Superior temporal gyrus (tissue), 1 donor: ENCODE measurements around the gene CCDC188.
"Not testable (repeated sequence)": the region's sequence is repeated elsewhere in the genome, so short reads cannot be mapped to it uniquely, and the experiment has no call there.

Source experiments
- DNase-seq: peaks from one replicate; pipeline ENCODE4 v3.0.0-alpha.2; 2016; ENCODE audit errors: extremely low spot score

CCDC188 gene

DNA sequence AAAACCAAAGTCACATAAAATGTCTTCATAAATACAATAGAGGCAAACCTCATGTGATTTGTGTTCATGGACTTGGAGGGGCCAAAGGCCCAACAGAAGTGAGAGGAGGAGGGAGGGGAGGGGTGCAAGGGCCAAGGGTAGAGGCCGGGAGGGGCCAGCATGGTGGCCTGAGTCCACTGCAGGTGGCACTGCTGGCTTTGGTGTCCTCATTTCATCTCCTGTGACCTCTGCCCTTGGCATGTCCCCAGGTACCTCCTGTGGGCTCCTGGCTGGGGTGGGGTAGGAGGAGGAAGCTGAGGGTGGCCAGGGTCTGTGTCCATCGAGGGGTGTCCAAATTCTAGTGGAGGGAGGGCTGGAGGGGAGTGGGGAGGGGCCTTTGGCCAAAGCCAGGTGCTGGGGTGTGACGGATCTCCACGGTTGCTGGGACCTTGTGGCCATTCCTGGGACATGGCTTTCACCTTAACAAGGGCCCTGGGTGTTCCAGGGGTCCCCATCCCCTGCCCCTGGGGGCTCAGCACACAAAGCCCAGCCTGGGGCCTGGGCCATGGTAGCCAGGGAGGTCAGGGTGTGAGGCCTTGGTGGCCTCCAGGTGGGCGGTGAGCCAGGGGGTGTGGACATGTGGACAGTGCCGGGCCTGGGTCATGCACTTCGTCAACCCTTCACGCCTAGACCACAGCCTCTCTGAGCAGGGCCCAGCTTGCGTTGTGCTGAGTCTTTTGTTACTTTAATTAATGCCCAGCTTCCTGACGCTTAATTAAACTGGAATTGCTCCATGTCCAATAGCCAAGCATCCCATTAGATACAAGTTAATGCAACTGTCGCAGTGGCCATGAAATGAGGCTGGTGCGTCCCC lies 20.7 kb upstream of the CCDC188 start:
- no peak for DNase-seq

DNA sequence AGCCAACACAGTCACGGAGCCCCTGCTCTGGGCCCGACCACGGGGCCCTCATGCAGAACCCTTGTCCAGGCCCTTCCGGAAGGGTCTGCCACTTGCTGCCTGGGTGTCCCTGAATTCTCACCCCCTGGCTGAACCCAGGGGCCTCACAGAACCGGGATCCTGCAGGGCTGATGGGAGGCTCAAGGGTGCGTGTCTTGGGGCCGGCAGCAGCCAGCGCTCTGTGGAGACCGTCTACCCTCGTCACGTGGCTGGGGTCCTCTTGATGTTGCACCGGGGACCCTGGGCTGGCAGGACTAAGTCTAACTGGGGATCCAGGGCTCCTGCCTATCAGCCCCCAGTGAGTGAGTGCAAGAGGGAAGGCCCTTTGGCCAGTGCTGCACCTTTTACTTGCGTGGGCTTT lies 19.3 kb upstream of the CCDC188 start:
- no peak for DNase-seq

DNA sequence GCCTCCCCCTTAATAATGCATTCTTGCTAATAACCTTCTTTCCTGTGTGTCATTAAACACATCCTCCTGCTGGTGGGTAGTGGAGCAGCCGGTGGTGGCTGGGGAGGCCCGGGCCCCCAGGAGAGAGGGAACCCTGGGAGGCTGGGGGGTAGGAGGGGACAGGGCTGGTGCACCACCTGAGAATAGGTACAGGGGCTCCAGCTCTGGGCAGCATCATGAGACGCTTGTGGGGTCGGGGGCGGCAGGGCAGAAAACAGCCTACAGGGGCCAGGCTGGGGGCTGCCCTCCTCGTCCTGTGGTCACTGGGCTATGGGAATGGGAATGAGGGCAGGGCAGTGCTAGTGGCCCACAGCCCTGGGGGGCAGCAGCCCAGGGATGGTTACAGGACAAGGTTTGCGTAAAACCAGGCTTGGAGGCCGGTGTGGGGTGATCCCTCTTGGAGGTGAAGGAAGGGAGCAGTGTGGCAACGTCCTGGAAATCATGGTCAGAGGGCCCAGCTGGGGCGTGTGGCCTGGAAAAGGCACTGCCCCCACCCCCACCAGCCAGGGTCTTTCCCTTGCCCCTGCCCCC lies 18.5 kb upstream of the CCDC188 start:
- no peak for DNase-seq

DNA sequence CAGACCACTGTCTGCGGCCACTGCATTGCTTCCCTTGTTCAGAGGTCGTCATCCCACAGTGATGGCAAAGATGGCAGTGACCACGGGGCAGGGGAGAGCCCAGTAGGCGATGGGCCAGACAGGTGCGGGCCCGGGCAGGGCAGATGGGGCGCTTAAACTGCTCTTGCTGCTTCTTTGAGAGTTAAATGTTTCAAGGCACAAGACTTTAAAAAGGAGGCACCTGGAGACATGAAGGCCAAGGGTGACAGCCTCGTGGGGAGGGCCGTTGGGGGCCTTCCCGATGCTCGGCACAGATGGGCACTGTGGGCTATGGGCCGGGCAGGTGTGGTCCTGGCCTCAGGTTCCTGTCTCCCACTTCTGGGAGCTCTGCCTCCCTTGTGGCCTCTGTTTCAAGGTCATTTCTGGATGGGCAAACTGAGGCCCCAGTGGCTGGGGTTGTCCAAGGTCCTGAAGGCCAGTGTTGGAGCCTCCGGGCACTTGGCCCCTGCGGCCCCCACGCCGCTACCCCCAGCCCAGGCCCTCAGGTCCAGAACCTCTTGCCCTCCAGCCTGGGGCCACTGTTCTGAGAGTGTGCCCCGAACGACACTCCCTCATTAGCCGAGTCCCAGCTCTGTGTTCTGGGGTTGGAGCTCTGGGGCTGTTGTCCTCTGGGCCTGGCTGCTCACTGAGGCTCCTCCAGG lies 16.9 kb upstream of the CCDC188 start:
- DNase-seq, result no peak

DNA sequence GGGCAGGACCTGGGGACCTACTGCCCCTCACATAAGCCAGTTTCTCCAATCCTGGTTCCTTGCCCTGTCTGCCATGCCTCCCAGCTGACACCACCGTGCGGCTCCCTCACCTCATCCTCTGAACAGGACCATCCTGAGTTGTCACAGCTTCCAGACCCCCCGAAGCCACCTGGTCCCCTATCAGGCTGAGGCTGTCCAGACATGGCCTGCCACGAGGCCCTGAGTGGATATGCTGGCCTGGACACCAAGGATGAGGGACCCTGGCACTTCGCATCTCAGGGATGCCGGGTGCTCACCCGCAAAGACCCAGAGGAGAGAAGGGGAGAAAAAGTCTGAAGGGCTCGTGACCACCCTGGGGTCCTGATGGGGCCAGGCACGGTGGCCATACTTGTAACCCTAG lies 15.8 kb upstream of the CCDC188 start:
- DNase-seq, result no peak

DNA sequence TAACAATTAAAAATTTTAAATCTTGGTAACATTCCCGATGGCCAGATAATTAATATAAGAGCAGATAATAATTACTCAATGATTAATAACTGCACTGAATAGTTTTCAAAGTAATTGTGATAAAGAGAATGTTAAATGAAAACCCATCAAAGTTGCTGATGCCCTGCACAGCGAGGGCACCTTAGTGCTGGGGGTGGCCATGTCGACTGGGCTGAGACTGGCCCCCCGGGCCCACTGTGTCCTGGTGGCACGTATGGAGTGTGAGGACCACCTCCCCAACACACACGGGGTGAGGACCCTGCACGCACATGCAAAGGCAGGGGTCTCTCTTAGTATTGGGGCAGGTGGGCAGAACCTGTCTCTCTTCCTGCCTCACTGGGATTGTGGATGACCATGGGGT lies 15.1 kb upstream of the CCDC188 start:
- no peak for DNase-seq

DNA sequence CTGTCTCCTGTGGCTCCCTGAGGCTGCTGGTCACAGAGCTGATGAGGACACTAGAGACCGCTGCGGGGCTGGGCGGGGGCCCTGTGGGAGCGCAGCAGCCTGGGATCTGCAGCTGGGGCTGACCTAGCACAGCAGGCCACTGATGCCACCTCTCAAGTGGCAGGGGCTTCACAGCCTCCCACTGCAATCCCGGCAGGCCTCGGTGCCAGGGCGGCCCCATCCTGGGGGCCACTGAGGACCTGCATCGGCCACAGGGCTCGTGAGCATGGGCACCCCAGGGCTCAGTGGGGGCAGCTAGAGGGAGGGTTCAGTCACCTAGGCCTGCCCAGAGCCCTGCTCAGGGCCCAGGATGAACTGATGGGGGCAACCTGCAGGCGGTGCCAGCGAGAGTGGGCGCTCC lies 14.6 kb upstream of the CCDC188 start:
- DNase-seq, result no peak

DNA sequence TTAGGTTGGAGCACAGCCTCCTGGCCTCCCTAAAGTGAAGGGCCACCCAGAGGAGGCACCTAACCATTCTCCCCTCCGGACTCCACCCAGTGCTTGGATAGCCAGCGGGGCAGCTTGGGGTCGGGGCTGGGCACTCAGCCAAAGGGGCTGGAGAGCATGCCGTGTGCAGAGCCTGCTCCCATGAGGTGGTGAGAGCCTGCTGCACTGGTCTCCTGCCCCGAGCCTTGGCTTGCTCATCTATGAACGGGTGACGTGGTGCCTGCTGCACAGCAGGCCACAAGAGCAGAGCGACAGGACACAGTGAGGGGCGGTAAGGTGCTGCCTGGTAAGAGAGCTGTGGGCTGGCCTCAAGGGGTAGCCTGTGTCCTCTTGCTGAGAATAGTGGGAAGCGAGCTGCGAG lies 14.0 kb upstream of the CCDC188 start:
- DNase-seq, result no peak

DNA sequence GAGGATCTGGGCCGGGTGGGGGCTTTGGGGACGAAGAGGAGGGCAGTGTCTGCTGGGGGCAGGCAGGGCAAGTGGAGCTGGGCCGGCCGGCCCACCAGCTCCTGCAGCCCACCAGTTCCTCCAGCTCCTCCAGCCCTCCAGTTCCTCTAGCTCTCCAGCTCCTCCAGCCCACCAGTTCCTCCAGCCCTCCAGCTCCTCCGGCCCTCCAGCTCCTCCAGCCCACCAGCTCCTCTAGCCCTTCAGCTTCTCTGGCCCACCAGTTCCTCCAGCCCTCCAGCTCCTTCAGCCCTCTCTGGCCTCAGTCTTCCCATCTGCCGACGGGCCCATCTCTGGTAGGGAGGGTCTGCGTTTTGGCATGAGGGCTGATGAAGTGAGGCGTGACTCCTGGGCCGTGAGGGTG lies 9.2 kb upstream of the CCDC188 start:
- DNase-seq, result no peak

DNA sequence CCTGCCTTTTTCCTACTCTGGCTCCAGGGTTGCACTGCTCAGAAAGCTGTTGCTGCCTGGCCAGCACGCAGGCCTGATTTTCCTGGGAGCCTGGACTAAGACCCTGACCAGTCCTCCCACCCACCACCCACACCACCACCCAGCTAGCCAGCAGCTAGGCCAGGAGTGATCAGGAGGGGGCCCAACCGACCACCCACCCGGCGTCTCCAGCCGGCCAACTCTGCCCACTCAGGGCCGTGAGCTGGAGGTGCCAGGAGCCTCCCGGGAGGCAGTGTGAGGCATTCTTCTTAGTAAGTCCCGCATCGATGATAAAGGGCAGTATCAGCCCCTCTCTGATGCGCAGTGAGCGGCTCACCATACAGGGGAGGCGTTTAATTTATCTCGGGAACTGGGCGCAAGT lies 8.7 kb upstream of the CCDC188 start:
- DNase-seq, result not testable (repeated sequence)

DNA sequence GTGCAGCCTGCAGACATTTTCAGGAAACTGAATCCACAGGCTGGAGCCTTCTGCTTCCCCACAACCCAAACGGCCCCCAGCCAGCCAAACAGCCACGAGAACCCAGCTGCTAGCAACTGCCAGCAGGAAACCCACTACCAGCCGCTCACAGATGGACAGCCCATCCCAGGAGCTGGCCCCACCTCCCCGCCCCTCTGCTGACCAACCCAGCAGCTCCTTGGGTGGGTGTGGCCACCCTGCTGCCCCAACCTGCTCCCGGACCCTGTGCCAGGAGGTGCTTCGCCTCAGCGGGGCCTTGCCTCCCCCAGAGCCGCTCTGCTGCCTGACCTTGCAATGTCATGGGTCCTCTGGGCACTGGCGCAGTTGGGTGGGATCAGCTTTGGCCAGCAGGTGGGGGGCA lies 8.2 kb upstream of the CCDC188 start:
- no peak for DNase-seq

DNA sequence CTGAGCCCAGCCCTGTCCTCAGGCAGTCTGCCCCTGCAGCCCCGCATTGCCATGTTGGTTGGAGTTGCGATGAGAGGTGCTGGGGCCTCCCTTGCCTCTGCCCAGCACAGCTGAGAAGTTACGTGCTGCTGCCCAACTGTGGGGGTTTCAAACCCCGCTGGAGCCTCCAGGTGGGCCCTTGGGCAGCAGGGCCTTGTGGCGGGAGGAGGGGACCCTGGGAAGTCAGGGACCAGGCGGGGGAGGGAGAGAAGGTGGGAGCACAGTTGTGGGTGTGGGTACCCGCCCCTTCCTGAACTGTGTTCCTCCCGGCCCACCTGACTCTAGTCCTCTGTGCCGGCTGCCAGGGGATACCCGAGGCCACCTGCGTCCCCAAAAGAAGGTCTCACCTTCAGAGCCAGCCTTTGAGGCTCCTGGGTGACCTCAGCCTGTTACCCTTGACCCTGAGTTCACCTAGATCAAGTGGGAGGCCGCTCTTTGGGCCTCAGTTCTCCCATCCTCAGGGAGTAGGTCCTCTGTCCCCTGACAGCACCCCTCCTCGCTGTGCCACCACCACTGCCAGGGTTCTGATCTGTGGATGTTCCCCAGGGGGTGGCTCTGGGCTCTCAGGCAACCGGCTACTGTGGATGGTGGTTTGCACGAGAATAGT lies 7.7 kb upstream of the CCDC188 start:
- DNase-seq, result no peak

DNA sequence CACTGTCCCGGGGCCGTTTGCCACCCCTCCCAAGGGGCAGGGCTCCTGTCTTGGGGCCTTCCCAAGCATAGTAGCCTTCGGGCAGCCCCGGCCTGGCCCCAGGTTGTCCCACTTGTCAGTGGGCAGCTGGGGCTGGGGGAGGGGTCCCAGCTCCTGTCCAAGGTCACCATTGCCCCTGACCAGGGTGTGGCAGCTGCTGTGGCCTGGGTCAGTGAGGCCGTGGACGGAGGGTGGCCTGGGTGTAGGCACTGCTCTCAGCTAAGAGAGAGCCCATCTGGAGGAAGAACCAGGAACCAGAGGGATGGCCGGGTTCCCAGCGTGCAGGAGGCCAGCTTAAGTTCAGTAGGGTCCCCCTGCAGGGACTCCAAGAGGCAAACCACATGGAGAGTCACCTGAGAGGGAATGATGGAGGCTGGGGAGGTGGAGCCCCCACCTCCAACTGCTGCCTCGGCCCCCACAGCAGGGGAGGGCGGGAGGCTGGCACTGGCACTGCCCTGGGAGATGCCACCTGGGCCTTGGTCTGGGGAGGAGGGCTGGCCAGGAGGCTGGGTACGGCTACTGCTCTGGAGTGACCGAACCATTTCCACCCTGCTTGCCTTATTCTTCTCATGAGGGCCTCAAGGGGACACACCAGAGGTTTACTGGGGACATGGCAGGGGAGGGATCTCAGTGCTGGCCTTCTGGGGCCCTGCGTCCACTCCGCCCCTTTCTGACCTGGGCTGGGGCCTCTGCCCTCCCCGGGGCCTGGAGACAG lies 6.8 kb upstream of the CCDC188 start:
- DNase-seq, result no peak

DNA sequence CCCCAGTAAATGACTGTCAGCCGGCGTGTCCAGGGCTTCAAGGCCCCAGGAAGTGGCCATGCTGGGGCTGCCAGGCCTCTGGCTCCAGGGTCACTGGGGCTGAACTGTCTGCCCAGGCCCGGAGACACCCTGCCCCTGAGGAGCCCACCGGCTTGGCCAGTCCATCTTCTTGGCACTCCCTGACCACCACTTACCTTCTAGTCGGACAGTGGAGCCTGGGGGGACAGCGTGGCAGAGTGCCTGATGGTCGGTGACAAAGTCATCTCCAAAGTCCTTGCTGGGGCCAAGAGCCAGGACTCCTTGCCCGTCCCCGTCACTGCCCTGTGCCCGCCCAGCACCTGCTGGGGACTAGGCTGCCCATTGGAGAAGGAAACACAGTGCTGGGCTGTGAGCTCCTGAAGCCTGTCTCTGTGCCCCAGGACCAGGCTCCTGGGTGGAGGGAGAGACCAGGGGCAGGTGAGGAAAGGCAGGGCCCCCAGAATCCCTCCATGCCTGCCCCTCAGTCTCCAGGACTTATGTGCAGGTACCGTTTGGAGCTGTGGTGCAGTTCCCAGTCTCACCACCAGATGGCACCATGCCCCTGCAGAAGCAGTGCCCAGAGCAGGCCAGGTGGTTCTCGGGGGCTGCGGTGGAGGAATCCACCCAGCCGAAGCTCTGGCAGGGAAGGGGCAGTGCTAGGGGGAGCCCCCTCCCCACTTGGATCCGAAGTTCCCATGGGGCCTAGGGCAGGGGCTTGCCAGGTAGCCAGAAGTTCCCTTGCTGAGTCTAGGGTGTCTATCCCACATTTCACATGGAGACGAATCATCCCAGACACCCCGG lies 6.0 kb upstream of the CCDC188 start:
- peak; percentile 82 for DNase-seq

DNA sequence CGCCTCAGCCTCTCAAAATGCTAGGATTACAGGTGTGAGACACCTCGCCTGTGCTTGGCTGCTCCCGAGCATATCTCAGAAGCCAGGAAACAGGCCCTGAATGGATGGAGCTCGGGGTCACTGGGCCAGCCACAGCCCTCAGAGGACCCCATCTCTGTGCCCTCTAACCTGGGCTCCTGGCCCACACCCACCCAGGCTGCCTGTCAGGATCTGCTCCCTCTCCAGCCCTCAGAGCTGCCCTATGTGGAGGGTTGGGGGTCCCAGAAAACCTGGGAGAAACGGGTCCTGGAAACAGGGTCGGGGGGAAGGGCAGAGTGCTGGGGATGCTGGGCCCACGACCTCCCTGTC lies 5.2 kb upstream of the CCDC188 start:
- no peak for DNase-seq

DNA sequence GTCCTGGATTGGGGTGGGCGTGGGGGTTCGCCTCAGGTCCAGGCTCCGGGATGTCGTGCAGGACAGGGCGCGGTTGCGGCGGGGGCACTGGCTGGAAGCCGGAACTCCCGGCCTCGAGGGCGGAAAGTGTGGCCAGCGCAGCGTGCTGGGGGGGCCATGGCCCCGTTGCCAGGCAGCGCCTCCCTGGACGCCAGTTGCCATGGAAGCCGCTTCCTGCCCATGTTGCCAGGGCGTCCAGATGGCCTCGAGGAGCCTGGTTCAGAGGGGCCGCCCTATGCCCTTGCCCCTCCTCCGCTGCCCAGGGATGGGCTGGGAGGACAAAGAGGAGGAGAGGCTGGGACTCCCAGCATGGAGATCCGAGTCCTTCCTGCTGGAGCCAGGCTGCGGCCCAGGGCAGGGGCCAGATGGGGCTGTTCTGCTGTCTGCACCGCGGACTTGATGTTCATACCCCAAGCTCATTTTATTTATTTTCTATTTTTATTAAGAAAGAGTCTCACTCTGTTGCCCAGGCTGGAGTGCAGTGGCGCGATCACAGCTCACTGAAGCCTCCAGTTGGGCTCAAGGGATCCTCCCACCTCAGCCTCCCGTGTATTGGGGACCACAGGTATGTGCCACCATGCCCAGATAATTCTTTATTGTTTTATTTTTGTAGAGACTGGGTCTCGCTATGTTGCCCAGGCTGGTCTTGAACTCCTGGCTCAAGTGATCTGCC lies 4.6 kb upstream of the CCDC188 start:
- DNase-seq, result peak; percentile 71

DNA sequence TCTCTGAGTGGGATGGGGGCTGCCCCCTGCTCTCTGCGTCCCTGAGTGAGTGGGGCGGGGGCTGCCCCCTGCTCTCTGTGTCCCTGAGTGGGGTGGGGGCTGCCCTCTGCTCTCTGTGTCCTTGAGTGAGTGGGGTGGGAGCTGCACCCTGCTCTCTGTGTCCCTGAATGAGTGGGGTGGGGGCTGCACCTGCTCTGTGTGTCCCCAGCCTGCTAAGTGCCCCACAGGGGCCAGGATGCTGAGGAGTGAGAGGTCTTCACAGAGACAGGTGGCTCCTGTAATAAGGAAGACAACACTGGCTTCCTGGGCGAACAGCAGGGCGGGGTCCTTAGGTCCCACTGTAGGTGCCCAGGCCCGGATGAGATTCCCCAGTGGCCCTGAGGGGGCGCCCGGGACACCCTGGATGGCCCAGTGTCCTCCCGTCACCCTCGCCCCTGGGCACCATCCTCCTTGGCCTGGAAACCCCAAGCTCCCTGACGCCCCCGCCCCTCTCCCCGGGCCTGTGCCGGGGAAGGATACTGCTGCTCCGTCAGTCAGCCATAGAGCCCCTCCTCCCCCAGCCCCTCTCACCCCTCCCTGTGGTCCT lies 3.8 kb upstream of the CCDC188 start:
- DNase-seq, result no peak

DNA sequence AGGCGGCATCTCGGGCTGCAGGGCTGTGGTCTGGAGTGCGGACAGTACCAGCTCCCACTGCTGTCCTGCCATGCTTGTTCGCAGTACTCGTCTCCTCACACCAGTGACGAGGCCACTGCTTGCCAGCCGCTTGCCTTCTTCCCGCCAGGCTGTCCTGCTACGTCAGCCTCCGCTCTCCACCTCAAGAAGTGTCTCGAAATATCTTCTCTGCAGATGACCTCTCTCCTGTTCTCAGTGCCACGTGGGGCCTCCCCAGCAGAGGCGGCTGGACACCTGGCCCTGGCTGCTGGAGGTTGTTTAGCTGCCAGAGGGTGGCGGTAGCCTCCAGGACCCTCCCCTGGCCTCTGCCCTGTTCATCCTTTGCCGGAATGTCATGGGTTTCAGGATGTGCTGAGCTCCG lies 3.1 kb upstream of the CCDC188 start:
- no peak for DNase-seq

DNA sequence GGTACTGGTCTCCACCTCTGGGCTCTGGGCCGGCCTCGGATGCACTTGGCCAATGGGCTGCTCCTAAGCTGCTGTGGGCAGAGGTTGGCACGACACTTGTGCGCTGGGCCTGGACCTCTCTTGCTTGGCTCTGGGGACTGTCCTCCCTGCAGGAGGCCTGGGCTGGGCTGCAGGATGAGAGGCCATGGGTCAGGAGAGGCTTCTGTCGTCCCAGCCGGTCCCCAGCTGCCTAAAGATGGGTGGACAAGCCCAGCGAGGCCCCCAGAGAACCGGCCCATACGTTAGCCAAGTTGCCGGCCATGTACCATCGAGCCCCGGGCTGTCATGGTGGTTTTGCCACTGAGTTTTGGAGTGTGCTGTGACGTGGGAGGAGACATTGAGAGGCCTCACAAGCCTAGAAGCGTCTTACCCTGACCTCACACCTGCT lies 1.6 kb upstream of the CCDC188 start:
- no peak for DNase-seq

DNA sequence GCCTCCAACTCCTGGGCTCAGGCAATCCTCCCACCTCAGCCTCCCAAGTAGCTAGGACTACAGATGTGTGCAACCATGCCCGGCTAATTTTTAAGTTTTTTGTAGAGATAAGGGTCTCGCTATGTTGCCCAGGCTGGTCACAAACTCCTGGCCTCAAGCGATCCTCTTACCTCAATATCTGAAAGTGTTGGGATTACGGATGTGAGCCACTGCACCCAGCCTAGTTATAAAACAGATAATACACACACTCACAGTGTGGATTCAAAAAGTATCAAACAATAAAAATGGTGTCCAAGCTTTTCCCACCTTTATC lies 377 bp upstream of the CCDC188 start:
- DNase-seq, result no peak
